Bone marrow (tissue), 2 donors: Measurements from ENCODE around the gene CDK14.

Experiments used
- DNase-seq, 2 donors: peaks; one replicate each; lab custom pipeline; 2025; lab: John Stamatoyannopoulos, UW

Gene CDK14

DNA sequence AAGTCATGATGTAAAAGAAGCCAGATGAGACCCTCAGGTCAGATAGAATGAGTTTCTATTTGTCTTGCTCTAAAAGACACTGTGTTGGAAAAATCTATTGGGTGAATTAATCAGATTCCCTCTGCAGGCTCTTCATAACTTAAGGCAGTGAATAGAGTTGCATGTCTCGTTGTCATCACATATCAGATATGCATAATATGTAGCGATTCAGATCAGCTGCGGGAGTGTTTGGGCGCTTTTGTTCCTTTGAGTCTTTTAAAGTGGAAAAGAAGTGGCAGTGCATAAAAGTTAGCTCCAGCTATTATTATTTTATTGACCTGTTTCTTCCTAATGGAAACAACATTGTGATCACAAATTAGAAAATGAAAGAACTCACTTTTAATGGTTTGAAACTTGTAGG is 84.4 kb downstream of the CDK14 start:
- DNase-seq = no peak

DNA sequence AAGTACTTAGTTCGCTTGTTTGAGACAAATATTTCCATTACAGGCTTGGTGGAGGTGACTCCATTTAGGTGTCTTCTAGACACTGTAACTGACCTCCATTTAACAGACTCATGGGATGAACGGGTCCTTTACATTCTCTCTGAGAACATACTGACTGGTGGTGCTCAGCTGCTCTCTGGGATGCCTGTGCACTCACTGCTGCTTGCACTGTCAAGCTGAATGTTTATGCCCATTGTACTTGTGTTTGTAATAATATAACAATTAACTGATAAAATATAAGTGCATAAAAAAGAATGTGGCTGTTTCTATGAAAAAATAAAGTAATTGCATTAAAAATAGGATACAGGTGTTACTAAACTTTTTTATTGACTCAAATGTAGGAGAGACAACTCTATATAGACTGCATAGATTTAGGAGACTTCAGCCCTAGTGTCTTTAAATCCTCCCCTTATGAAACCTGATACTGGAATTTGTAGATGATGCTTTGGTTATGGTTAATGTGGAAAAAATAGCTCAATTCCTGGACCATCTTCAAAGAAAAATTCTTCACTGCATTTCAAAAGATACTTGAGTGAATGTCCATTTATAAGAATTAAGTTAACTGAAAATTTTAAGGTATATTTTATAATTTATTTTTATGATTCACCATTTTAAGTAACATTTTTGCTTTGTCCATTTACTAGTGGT is 85.4 kb downstream of the CDK14 start:
- no peak for DNase-seq

GRCh38 chr7:90686146-90686545 is 90.0 kb downstream of the CDK14 start:
- DNase-seq = no peak

DNA sequence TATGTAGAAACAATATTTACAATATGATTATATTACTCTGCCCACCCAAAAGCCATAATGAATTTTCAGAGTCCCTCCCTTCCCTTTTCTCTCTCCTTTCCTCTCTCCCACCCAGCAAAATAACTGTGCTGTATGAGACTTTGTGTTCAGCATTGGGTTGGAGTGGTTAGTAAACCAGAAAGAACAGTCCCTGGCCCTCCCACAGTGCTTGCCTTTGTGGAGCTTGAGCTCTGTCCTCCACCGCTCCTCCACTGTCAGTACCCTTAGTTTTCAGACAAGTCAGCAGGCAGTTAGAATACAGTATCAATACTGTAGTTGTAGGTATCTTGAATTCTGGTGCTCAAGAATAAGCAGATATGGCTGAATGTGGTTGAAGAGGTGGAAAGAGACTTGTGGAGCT is 92.7 kb downstream of the CDK14 start:
- DNase-seq = no peak

GRCh38 chr7:90689260-90689659 is 93.1 kb downstream of the CDK14 start:
- no peak for DNase-seq

DNA sequence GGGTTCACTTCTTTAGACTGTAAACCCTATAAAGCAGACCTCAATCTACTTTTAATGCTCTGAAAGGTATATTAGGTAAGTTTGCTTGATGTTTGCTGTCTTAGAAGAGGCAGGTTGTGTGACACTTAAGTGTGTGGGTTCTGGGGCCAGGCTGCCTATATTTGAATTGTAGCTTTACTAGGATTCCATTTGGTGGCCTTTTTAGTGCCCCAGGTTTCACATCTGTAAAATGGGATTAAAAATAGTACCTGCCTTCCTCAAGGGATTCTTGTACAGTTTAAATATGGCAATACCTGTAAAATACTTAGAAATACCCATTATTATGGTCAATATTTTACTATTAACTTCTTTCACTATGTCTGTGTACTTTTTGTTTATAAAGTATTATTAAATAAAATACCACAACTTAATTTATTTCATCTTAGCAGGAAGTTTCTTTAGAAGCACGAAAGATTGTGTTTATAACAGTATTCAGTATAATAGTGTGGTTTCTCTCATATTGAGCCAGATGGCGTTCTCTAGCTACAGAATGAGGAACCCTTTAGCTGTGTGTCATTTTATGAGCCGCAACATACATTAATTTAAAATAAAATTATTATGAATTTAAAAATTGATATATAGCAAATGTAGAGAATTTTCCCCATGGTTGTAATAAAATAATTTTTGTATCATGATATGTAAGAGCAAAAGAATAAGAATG is 94.2 kb downstream of the CDK14 start:
- DNase-seq = no peak

DNA sequence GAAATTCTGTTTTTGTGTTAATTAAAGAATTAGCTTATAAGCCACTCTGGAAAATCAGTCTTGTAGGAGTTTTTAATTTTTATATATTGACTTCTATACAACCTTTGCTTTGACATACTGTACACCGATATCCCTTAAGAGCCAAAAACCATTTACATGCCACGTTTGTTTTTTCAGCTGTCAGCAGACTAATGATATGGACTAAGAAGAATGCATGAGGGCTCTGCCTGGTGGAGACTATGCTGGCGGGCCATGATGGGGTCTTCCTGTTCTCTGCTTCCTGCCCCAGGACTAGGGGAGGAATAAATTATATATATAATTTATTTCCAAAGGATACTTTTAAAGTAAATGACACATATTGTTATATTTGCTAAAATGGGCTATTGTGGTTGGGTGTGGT is 96.3 kb downstream of the CDK14 start:
- DNase-seq = no peak

DNA sequence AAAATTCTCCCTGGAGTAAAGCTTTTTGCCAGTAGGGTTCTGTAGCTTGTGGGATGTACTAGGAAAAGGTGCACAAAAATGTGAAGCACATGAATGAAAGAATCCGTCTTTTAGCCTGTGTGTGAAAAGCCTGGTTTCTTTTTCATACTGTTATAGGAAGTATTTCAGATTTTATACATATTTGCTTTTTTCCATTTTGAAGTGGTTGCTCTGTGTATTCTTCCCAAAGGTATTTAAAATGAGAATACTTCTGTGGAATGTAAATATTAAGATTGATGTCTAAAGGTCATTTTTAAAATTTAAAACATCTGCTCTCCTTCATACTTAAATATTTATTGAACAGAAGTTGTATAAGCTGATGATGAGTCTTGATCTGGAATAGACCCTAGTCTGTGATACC is 96.8 kb downstream of the CDK14 start:
- no peak for DNase-seq

GRCh38 chr7:90693939-90694338 is 97.8 kb downstream of the CDK14 start:
- DNase-seq = no peak

DNA sequence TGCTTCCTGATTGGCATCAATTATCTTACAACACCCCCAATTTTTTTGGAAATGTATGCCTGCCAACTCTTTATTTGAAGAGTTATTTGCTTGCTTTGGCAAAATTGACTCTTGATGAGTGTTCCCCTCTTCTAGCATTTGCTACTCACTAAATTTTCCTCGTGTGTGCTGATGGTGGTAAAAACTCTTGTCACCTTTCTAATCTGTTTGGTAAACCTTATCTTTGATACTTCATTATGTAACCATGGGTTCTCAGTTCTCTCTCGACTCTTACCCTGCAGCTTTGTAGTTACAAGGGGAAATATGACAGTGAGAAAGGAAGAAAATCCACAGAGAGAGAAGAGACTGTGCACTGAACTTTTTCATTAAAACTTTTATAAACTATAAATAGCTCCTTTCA is 102.5 kb downstream of the CDK14 start:
- no peak for DNase-seq

- no peak for DNase-seq
Observed at GRCh38 chr7:90701021-90701420, 104.9 kb downstream of the CDK14 start.

GRCh38 chr7:90701771-90702170 is 105.7 kb downstream of the CDK14 start:
- DNase-seq = no peak

DNA sequence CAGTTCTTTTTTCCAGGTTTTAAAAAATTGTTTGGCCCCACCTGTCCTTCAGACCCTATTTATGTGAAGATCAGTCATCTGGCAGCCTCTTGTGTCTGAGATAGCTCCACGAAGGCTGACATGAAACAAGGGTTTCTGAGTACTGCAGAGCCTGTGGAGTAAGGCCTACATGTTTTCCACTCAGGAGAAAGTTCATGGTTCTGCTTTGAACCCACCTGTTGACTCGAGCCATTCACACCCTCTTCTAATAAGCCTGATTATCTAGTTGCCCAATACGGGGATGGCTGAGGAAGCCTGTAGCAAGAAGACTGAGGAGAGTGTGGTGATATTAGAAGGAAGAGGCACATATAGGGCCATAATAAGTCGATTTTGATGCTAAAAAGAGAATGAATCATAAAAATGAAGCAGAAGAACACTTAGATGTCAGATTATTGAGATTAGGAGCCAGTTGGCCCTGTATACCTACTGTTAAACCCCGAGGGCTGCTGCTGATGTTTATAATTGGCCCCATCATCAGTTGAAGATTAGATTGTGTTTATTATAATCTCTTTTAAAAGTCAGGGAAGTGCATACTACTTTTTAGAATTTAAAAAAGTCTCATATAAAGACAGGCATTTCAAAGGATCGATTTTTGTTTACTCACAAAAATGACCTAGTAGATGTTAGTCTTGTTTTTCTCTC is 109.4 kb downstream of the CDK14 start:
- DNase-seq = no peak

DNA sequence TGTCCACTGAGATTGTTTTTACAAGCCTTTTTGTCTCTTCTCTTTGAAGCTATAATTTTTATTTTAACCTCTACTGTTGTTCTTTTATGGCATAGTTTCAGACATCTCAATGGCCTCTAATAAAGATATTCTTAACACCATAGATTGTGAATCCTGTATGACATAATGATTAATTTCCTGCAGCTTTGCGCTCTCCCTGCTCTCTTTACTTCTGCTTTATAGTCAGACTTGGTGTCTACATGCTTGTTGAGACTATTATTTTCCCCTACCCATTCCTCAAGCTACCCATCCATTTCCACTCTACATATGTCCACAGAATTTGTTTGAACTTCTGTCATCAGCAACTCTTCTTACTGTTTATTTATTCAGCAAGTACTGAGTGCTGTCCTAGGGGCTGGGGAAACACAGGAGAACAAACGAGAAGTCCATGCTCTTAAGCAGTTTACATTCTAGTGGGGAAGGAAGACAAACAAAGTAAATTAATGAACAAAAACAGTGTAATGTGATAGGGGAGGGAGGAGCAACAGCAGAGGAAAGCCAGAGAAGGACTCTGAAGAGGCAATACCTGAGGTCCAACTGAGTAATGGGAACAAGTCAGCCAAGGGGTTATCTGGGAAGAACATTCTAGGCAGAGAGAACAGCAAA is 110.1 kb downstream of the CDK14 start:
- DNase-seq = peak in 1 of 2 donors; percentile 3

- no peak for DNase-seq
Observed at GRCh38 chr7:90708841-90709317, 112.8 kb downstream of the CDK14 start.

GRCh38 chr7:90709501-90710465 is 113.7 kb downstream of the CDK14 start:
- DNase-seq = no peak

- DNase-seq = no peak
Observed at GRCh38 chr7:90710466-90710850, 114.3 kb downstream of the CDK14 start.

- DNase-seq = no peak
Observed at GRCh38 chr7:90713628-90714027, 117.5 kb downstream of the CDK14 start.

DNA sequence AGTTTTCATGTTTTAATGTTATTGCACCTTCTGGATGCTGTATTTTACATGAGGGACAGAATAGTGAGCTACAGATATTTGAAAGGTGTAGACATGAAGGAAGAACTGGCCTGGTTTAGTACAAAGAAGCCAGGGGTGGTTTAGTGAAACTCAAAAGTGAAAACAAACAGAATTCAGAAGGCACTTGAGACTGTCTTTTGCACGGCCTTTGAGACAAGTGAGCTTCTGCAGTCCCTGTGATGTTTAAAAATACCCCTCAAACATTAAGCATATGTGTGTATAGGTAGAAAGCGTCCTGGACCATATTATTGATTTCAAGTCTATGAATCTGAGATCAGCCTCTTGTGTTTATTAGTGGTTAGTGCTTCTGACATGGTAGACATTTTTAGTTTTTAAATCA is 118.9 kb downstream of the CDK14 start:
- no peak for DNase-seq

- no peak for DNase-seq
Observed at GRCh38 chr7:90717296-90718060, 121.4 kb downstream of the CDK14 start.

GRCh38 chr7:90719155-90719554 is 123.0 kb downstream of the CDK14 start:
- DNase-seq = no peak
